Fibroblast of lung (primary cell): ENCODE results near the gene NIT2. TPM values are rescaled to one million over a fixed set of nuclear protein-coding genes. Genes with fewer than 3 reads are reported as not detected.
A peak's percentile ranks its signal among the peaks of the same experiment; 100 is the strongest.

Source experiments
- DNase-seq, 2 donors: peaks; one replicate each; pipeline versions ENCODE4 v3.0.0 to v3.0.0-alpha.2; 2010; ENCODE audit warnings: low read depth in 2 of 2
- H2AFZ ChIP-seq: 2 replicates; pipeline ENCODE4 v1.5.1; 2012; ENCODE audit warnings: low read length, control low read depth, inconsistent platforms
- H3K27ac ChIP-seq: 2 replicates; pipeline ENCODE4 v1.5.1; 2011; ENCODE audit warnings: low read length, control low read depth; ENCODE audit not compliant: insufficient read depth
- H3K27me3 ChIP-seq: 2 replicates; pipeline ENCODE4 v1.5.1; 2011; ENCODE audit warnings: mild to moderate bottlenecking, low read length; ENCODE audit not compliant: control insufficient read depth, insufficient read depth
- H3K36me3 ChIP-seq: 2 replicates; pipeline ENCODE4 v1.5.1; 2011; ENCODE audit warnings: low read length; ENCODE audit not compliant: control insufficient read depth, insufficient read depth
- H3K4me1 ChIP-seq: 2 replicates; pipeline ENCODE4 v1.5.1; 2011; ENCODE audit warnings: low read length; ENCODE audit not compliant: control insufficient read depth, insufficient read depth; ENCODE audit errors: extremely low read depth
- H3K4me2 ChIP-seq: 2 replicates; pipeline ENCODE4 v1.5.1; 2011; ENCODE audit warnings: low read length, control low read depth; ENCODE audit not compliant: insufficient read depth; ENCODE audit errors: extremely low read depth
- H3K4me3 ChIP-seq, 4 experiments: fragments of 200-600 bp in 1 of 4; sonication (generic) in 1 of 4; replicated peaks in 1 of 4; 2 replicates each; pipeline ENCODE4 v1.5.1; 2011 to 2016; ENCODE audit warnings: low read length in 4 of 4, low read depth in 3 of 4, mild to moderate bottlenecking in 3 of 4, control low read depth in 2 of 4, inconsistent platforms in 1 of 4, mixed read lengths in 1 of 4; ENCODE audit not compliant: insufficient read depth in 1 of 4; ENCODE audit errors: control extremely low read depth in 1 of 4
- H3K79me2 ChIP-seq: 2 replicates; pipeline ENCODE4 v1.5.1; 2012; ENCODE audit warnings: mild to moderate bottlenecking, low read length, inconsistent platforms; ENCODE audit not compliant: control insufficient read depth, insufficient read depth
- H3K9ac ChIP-seq: 2 replicates; pipeline ENCODE4 v1.5.1; 2011; ENCODE audit warnings: mild to moderate bottlenecking, low read length, control low read depth; ENCODE audit not compliant: insufficient read depth
- H3K9me3 ChIP-seq: 2 replicates; pipeline ENCODE4 v1.5.1; 2012; ENCODE audit warnings: low read depth, low read length; ENCODE audit not compliant: control insufficient read depth, insufficient read depth
- H4K20me1 ChIP-seq: 2 replicates; pipeline ENCODE4 v1.5.1; 2011; ENCODE audit warnings: low read length; ENCODE audit not compliant: control insufficient read depth, insufficient read depth; ENCODE audit errors: extremely low read depth
- EZH2 ChIP-seq: IDR thresholded peaks from 2 replicates; pipeline ENCODE4 v1.5.1; 2012; ENCODE audit warnings: low read length, control low read depth, mild to moderate bottlenecking; ENCODE audit errors: missing control alignments
- polyA plus RNA-seq, 2 donors: library from polyadenylated mRNA; depleted of rRNA in 1 of 2; stranded (reverse) in 1 of 2; unstranded in 1 of 2; fragments of >200 nt; gene quantifications; 2 replicates each; pipeline ENCODE4 v1.2.1, GENCODE V29; 2011 to 2012; ENCODE audit warnings: missing spikeins in 1 of 2
- total RNA-seq: library from RNA; depleted of rRNA; stranded (reverse); fragments of >200 nt; gene quantifications from 2 replicates; pipeline ENCODE4 v1.2.1, GENCODE V29; 2014
- TF ChIP-seq, protein P1 (sequence below), 2 donors: IDR thresholded peaks in 1 of 2; conservative IDR thresholded peaks in 1 of 2; 1 replicate in 1 of 2; 2 replicates in 1 of 2; pipeline ENCODE4 v1.5.1; 2011 to 2012; ENCODE audit warnings: low read length in 2 of 2, control low read depth in 1 of 2, inconsistent platforms in 1 of 2, low read depth in 1 of 2, mild to moderate bottlenecking in 1 of 2

NIT2 gene
- total and polyA plus RNA-seq, 2 donors (not counting 1 experiment from before 2014, with no cell fraction given): 13.4 to 53.8 TPM

DNA sequence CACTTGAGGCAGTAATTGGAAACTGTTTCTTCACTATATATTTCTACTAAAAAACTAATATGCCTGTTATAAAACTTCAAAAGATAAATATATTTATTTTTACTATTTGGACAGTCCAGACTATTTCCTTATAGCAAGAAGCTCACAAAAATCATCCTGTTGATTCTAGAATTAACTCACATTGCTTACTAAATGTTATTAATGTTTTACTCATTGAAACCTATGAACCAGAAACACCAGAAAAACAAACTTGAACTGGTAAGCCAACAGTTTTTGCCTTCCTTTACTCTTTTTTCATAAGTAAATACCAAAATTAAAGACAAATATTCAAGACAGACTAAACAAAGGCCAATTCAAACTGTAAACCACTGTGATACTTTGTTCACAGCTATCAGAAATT, 40.0 kb downstream of the NIT2 start:
- Histone ChIP-seq H3K27ac (no peak overlapping the region), H3K4me1 (no peaks in the 10 kb centered on the region), H3K36me3 (peaks cover 9% of the 10 kb centered on the region), H2AFZ (no peak overlapping the region), H3K27me3 (no peaks in the 10 kb centered on the region), H3K4me3 (no peak overlapping the region), H3K9me3 (no peaks in the 10 kb centered on the region), H3K9ac (no peak overlapping the region), H4K20me1 (no peaks in the 10 kb centered on the region), H3K79me2 (no peaks in the 10 kb centered on the region), H3K4me2 (no peak overlapping the region)
- no peak for TF ChIP-seq EZH2
- TF ChIP-seq, protein P1, sequence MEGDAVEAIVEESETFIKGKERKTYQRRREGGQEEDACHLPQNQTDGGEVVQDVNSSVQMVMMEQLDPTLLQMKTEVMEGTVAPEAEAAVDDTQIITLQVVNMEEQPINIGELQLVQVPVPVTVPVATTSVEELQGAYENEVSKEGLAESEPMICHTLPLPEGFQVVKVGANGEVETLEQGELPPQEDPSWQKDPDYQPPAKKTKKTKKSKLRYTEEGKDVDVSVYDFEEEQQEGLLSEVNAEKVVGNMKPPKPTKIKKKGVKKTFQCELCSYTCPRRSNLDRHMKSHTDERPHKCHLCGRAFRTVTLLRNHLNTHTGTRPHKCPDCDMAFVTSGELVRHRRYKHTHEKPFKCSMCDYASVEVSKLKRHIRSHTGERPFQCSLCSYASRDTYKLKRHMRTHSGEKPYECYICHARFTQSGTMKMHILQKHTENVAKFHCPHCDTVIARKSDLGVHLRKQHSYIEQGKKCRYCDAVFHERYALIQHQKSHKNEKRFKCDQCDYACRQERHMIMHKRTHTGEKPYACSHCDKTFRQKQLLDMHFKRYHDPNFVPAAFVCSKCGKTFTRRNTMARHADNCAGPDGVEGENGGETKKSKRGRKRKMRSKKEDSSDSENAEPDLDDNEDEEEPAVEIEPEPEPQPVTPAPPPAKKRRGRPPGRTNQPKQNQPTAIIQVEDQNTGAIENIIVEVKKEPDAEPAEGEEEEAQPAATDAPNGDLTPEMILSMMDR (conservative IDR thresholded peaks at IDR 0.05 in 1 of 2, IDR thresholded peaks at IDR 0.05 in 1 of 2; ENCODE audit: low read depth in 1 of 2, low read length in 2 of 2): no peak
- DNase-seq: no peak

- no peak for DNase-seq
- H3K4me3 ChIP-seq: no peak overlapping the region
- no peak for TF ChIP-seq EZH2
- TF ChIP-seq, protein P1 (conservative IDR thresholded peaks at IDR 0.05 in 1 of 2, IDR thresholded peaks at IDR 0.05 in 1 of 2; ENCODE audit: low read depth in 1 of 2, low read length in 2 of 2): no peak
Observed at GRCh38 chr3:100376301-100376700, 41.7 kb downstream of the NIT2 start.

GRCh38 chr3:100384733-100385525, 50.4 kb downstream of the NIT2 start:
- DNase-seq: peak in 1 of 2 donors; percentile 60
- Histone ChIP-seq H4K20me1 (no peaks in the 10 kb centered on the region), H3K27ac (peak overlapping the region; percentile 8), H3K9ac (no peak overlapping the region), H3K27me3 (no peaks in the 10 kb centered on the region), H3K4me2 (peak overlapping the region; percentile 8), H2AFZ (no peak overlapping the region), H3K4me3 (no peak overlapping the region), H3K36me3 (no peaks in the 10 kb centered on the region), H3K4me1 (peaks cover 9% of the 10 kb centered on the region), H3K9me3 (no peaks in the 10 kb centered on the region), H3K79me2 (peaks cover 32% of the 10 kb centered on the region)
- TF ChIP-seq, protein P1 (conservative IDR thresholded peaks at IDR 0.05 in 1 of 2, IDR thresholded peaks at IDR 0.05 in 1 of 2; ENCODE audit: low read depth in 1 of 2, low read length in 2 of 2): no peak
- no peak for TF ChIP-seq EZH2

More at GRCh38 chr3:100376301-100376700, 41.7 kb downstream of the NIT2 start:
- Histone ChIP-seq H3K4me2 (no peak overlapping the region), H3K36me3 (peaks cover 9% of the 10 kb centered on the region), H3K9ac (no peak overlapping the region), H3K4me1 (no peaks in the 10 kb centered on the region), H3K9me3 (no peaks in the 10 kb centered on the region), H2AFZ (no peak overlapping the region), H4K20me1 (no peaks in the 10 kb centered on the region), H3K27me3 (no peaks in the 10 kb centered on the region), H3K79me2 (no peaks in the 10 kb centered on the region), H3K27ac (no peak overlapping the region)
